WTC11 (cell line): Measurements from ENCODE around the gene TSKU. TPM values are rescaled to one million over a fixed set of nuclear protein-coding genes. Genes with fewer than 3 reads are reported as not detected.

Experiments
- ATAC-seq: fragments of 200-7000 bp; cut with Tn5 transposase; 2 replicates; pipeline ENCODE4 v1.10.0; 2021; ENCODE audit warnings: mild to moderate bottlenecking, moderate library complexity
- CTCF ChIA-PET: fragments of 300-600 bp; sonication (Branson Sonifier 250); formaldehyde crosslinking; loops from one replicate; lab custom pipeline; 2021; ENCODE audit warnings: antibody characterized with exemption; lab: Charles Lee
- POLR2A ChIA-PET: fragments of 350-600 bp; sonication (Branson Sonifier 250); formaldehyde crosslinking; loops from one replicate; lab custom pipeline; 2021; ENCODE audit warnings: antibody characterized with exemption; lab: Charles Lee
- DNase-seq: peaks from one replicate; pipeline ENCODE4 v3.0.0; 2021; ENCODE audit warnings: low spot score
- H3K27ac Mint-ChIP-seq: 2 replicates; pipeline ENCODE4 v1.8.0; 2021; ENCODE audit warnings: mixed read lengths
- H3K27me3 Mint-ChIP-seq: 2 replicates; pipeline ENCODE4 v1.8.0; 2021; ENCODE audit warnings: low read depth, mild to moderate bottlenecking, moderate library complexity, mixed read lengths
- H3K36me3 Mint-ChIP-seq: 2 replicates; pipeline ENCODE4 v1.8.0; 2021; ENCODE audit warnings: mixed read lengths
- H3K4me1 Mint-ChIP-seq: 2 replicates; pipeline ENCODE4 v1.8.0; 2022; ENCODE audit warnings: mixed read lengths
- H3K4me3 Mint-ChIP-seq: 2 replicates; pipeline ENCODE4 v1.8.0; 2021; ENCODE audit warnings: mild to moderate bottlenecking, moderate library complexity, mixed read lengths
- H3K9me3 Mint-ChIP-seq: 2 replicates; pipeline ENCODE4 v1.8.0; 2021; ENCODE audit warnings: mixed read lengths
- FOXP1 ChIP-seq: sonication (generic); formaldehyde crosslinking; IDR thresholded peaks from 2 replicates; pipeline ENCODE4 v1.8.0; 2022; ENCODE audit warnings: missing genetic modification reagents, mild to moderate bottlenecking, moderate library complexity, borderline replicate concordance
- PRRX2 ChIP-seq: fragments of 250-450 bp; sonication (Bioruptor Pico); IDR thresholded peaks from 2 replicates; pipeline ENCODE4 v1.8.0; 2021; ENCODE audit warnings: mild to moderate bottlenecking
- TEAD1 ChIP-seq: sonication (generic); formaldehyde crosslinking; IDR thresholded peaks from 2 replicates; pipeline ENCODE4 v1.8.0; 2022; ENCODE audit warnings: mild to moderate bottlenecking, missing genetic modification reagents
- TP53 ChIP-seq: sonication (generic); formaldehyde crosslinking; IDR thresholded peaks from 2 replicates; pipeline ENCODE4 v1.8.1; 2023; ENCODE audit warnings: mild to moderate bottlenecking, missing genetic modification reagents
- ZNF396 ChIP-seq: fragments of 250-450 bp; sonication (Bioruptor Pico); IDR thresholded peaks from 2 replicates; pipeline ENCODE4 v1.8.0; 2021; ENCODE audit warnings: mild to moderate bottlenecking, moderate library complexity, borderline replicate concordance
- total RNA-seq: library from RNA; stranded (reverse); gene quantifications from 3 replicates; pipeline ENCODE4 v1.2.3, GENCODE V29; 2021
- TF ChIP-seq, protein P1 (sequence below): sonication (generic); formaldehyde crosslinking; IDR thresholded peaks from 2 replicates; pipeline ENCODE4 v1.8.1; 2022; ENCODE audit warnings: mild to moderate bottlenecking, moderate library complexity, missing genetic modification reagents
- TF ChIP-seq, protein P2 (sequence below): fragments of 250-450 bp; sonication (Bioruptor Pico); IDR thresholded peaks from 2 replicates; pipeline ENCODE4 v1.9.0; 2021; ENCODE audit warnings: mild to moderate bottlenecking, borderline replicate concordance
- TF ChIP-seq, protein P3 (sequence below): sonication (generic); formaldehyde crosslinking; IDR thresholded peaks from 2 replicates; pipeline ENCODE4 v1.8.0; 2022; ENCODE audit warnings: mild to moderate bottlenecking, missing genetic modification reagents
- TF ChIP-seq, protein P4 (sequence below): sonication (generic); formaldehyde crosslinking; conservative IDR thresholded peaks from 2 replicates; pipeline ENCODE4 v1.8.1; 2023; ENCODE audit warnings: mild to moderate bottlenecking, low read depth, missing genetic modification reagents, moderate library complexity
- TF ChIP-seq, protein P5 (sequence below): sonication (generic); formaldehyde crosslinking; IDR thresholded peaks from 2 replicates; pipeline ENCODE4 v1.8.1; 2023; ENCODE audit warnings: mild to moderate bottlenecking, missing genetic modification reagents
- TF ChIP-seq, protein P6 (sequence below): sonication (generic); formaldehyde crosslinking; IDR thresholded peaks from 2 replicates; pipeline ENCODE4 v1.8.0; 2022; ENCODE audit warnings: mild to moderate bottlenecking, missing genetic modification reagents

TSKU gene
- total RNA-seq, 1 experiment from 2014 or later = 30.3 TPM

DNA sequence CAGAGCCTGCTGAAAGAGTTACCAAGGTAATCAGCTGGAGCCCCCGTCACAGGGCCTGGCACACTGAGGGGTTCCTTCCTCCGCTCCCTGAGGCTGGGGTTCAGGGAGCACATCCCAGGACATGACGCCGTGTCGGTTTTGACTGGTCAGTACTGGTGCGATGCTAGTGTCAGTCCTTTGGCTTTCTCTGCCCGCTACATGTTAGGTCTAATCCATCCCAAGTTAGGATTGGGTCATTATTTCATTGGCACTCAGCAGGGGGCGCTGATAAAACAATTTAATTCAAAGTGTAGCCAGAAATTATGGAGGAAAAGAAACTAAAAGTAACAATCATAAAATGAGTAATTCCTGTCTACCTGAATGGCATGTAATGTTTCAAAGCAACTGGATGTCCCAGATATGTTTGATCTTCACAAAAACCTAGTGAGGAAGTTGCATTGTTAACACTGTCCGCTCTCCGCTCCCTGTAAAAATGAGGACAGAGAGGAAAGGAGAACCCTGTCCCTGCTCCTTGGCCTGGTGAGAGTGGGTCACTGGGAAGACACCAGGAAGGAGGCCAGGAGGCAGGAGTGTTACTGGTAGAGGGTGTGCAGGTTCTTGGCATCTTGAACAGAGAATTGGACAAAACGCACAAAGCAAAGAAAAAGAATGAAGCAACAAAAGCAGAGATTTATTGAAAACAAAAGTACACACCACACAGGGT lies 27.1 kb downstream of the TSKU start:
- Mint-ChIP-seq H3K9me3 (peaks cover 31% of the 10 kb centered on the region), H3K4me3 (no peak overlapping the region)
- no peak for ATAC-seq
- CTCF ChIA-PET = interaction anchor here (0.9 to 3.7 kb wide), 7 partner anchors 14 to 109 kb away, joined by 3 to 46 read pairs (median 6); no protein-coding TSS in a partner anchor
- TF ChIP-seq, protein P1, sequence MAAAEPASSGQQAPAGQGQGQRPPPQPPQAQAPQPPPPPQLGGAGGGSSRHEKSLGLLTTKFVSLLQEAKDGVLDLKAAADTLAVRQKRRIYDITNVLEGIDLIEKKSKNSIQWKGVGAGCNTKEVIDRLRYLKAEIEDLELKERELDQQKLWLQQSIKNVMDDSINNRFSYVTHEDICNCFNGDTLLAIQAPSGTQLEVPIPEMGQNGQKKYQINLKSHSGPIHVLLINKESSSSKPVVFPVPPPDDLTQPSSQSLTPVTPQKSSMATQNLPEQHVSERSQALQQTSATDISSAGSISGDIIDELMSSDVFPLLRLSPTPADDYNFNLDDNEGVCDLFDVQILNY (CRISPR knock-in tag) = no peak
- TF ChIP-seq, all 79 proteins: peak for 0
- H3K27me3 Mint-ChIP-seq = no peaks in the 10 kb centered on the region; the same call in 1 of the 2 replicates
- peaks cover 11% of the 10 kb centered on the region for H3K4me1 Mint-ChIP-seq
- peaks cover 28% of the 10 kb centered on the region for H3K36me3 Mint-ChIP-seq
- no peak for DNase-seq
- POLR2A ChIA-PET = no interaction called here
- no peak overlapping the region for H3K27ac Mint-ChIP-seq

DNA sequence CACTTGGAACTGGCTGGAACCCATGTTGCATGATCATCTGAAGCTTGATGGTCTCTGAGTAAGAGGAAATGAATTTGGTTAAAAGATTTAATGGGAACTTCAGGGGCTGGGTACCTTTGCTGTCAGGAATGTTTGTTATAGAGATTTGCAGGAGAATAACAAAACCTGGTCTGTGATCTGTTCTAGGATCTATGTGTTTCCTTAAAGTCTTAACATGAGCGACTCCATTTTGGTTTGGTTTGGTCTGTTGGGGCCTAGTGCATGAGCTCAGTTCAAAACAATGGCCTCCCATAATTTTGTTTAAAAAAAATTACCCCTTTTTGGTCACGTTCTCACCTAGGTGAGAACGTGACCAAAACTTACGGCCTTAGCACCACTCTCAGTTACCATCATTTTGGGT lies 28.1 kb downstream of the TSKU start:
- TF ChIP-seq, protein P2, sequence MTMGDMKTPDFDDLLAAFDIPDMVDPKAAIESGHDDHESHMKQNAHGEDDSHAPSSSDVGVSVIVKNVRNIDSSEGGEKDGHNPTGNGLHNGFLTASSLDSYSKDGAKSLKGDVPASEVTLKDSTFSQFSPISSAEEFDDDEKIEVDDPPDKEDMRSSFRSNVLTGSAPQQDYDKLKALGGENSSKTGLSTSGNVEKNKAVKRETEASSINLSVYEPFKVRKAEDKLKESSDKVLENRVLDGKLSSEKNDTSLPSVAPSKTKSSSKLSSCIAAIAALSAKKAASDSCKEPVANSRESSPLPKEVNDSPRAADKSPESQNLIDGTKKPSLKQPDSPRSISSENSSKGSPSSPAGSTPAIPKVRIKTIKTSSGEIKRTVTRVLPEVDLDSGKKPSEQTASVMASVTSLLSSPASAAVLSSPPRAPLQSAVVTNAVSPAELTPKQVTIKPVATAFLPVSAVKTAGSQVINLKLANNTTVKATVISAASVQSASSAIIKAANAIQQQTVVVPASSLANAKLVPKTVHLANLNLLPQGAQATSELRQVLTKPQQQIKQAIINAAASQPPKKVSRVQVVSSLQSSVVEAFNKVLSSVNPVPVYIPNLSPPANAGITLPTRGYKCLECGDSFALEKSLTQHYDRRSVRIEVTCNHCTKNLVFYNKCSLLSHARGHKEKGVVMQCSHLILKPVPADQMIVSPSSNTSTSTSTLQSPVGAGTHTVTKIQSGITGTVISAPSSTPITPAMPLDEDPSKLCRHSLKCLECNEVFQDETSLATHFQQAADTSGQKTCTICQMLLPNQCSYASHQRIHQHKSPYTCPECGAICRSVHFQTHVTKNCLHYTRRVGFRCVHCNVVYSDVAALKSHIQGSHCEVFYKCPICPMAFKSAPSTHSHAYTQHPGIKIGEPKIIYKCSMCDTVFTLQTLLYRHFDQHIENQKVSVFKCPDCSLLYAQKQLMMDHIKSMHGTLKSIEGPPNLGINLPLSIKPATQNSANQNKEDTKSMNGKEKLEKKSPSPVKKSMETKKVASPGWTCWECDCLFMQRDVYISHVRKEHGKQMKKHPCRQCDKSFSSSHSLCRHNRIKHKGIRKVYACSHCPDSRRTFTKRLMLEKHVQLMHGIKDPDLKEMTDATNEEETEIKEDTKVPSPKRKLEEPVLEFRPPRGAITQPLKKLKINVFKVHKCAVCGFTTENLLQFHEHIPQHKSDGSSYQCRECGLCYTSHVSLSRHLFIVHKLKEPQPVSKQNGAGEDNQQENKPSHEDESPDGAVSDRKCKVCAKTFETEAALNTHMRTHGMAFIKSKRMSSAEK (CRISPR knock-in tag) = no peak
- TF ChIP-seq, protein P3, sequence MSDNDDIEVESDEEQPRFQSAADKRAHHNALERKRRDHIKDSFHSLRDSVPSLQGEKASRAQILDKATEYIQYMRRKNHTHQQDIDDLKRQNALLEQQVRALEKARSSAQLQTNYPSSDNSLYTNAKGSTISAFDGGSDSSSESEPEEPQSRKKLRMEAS (CRISPR knock-in tag) = no peak
- TF ChIP-seq, protein P4, sequence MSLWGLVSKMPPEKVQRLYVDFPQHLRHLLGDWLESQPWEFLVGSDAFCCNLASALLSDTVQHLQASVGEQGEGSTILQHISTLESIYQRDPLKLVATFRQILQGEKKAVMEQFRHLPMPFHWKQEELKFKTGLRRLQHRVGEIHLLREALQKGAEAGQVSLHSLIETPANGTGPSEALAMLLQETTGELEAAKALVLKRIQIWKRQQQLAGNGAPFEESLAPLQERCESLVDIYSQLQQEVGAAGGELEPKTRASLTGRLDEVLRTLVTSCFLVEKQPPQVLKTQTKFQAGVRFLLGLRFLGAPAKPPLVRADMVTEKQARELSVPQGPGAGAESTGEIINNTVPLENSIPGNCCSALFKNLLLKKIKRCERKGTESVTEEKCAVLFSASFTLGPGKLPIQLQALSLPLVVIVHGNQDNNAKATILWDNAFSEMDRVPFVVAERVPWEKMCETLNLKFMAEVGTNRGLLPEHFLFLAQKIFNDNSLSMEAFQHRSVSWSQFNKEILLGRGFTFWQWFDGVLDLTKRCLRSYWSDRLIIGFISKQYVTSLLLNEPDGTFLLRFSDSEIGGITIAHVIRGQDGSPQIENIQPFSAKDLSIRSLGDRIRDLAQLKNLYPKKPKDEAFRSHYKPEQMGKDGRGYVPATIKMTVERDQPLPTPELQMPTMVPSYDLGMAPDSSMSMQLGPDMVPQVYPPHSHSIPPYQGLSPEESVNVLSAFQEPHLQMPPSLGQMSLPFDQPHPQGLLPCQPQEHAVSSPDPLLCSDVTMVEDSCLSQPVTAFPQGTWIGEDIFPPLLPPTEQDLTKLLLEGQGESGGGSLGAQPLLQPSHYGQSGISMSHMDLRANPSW (CRISPR knock-in tag) = no peak
- TF ChIP-seq PRRX2 (CRISPR knock-in tag) = no peak
- no peak for TF ChIP-seq ZNF396 (CRISPR knock-in tag)
- TF ChIP-seq FOXP1 (CRISPR knock-in tag) = no peak
- no peak for TF ChIP-seq TEAD1 (CRISPR knock-in tag)
- TF ChIP-seq TP53 = no peak
- TF ChIP-seq, protein P5, sequence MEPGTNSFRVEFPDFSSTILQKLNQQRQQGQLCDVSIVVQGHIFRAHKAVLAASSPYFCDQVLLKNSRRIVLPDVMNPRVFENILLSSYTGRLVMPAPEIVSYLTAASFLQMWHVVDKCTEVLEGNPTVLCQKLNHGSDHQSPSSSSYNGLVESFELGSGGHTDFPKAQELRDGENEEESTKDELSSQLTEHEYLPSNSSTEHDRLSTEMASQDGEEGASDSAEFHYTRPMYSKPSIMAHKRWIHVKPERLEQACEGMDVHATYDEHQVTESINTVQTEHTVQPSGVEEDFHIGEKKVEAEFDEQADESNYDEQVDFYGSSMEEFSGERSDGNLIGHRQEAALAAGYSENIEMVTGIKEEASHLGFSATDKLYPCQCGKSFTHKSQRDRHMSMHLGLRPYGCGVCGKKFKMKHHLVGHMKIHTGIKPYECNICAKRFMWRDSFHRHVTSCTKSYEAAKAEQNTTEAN (CRISPR knock-in tag) = no peak
- TF ChIP-seq, protein P6, sequence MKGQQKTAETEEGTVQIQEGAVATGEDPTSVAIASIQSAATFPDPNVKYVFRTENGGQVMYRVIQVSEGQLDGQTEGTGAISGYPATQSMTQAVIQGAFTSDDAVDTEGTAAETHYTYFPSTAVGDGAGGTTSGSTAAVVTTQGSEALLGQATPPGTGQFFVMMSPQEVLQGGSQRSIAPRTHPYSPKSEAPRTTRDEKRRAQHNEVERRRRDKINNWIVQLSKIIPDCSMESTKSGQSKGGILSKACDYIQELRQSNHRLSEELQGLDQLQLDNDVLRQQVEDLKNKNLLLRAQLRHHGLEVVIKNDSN = no peak
- Mint-ChIP-seq H3K27me3 (peaks cover 6% of the 10 kb centered on the region), H3K36me3 (peaks cover 37% of the 10 kb centered on the region), H3K9me3 (peaks cover 41% of the 10 kb centered on the region), H3K4me1 (peaks cover 8% of the 10 kb centered on the region), H3K4me3 (no peak overlapping the region), H3K27ac (no peak overlapping the region)
- ChIA-PET CTCF (interaction anchor here (1.0 kb wide), 1 partner anchor 109 kb away, joined by 4 read pairs; no protein-coding TSS in a partner anchor), POLR2A (no interaction called here)
- ATAC-seq (no peak), DNase-seq (no peak)
